ENCODE results near the gene SPO11.

DNA sequence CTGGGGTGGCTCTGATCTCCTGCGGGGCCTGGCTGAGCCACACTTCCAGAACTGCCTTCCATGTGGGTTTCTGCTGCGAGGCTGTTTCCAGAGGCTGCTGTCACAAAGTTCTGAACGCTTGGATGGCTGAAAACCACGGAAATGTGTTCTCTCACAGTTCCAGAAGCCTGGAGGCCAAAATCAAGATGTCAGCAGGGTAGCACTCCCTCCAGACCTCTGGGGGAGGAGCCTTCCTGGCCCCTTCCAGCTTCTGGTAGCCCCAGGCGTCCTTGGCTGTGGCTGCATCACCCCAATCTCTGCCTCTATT is 39.5 kb upstream of the SPO11 start:
- no peak for TF ChIP-seq CTCF (IDR thresholded peaks at IDR 0.05; ENCODE audit: insufficient read depth, low read length)
- no peak for TF ChIP-seq POLR2AphosphoS5 (IDR thresholded peaks at IDR 0.05; ENCODE audit: low read depth)
- TF ChIP-seq SPI1 (IDR thresholded peaks at IDR 0.05; ENCODE audit: borderline replicate concordance, low read depth), result no peak
- no peak for TF ChIP-seq REST (IDR thresholded peaks at IDR 0.05; ENCODE audit: insufficient replicate concordance, low read depth)
- TF ChIP-seq GABPA (IDR thresholded peaks at IDR 0.05; ENCODE audit: low read depth), result no peak

All from HL-60 (cell line).